Esophagus (tissue), 2 donors: ENCODE data around the gene SUPT7L. TPM values are rescaled to one million over a fixed set of nuclear protein-coding genes. Genes with fewer than 3 reads are reported as not detected.

ENCODE experiments used
- H3K27ac ChIP-seq, 2 donors: one replicate each; pipeline ENCODE4 v1.5.1; 2013; ENCODE audit warnings: low read depth in 2 of 2, mild to moderate bottlenecking in 2 of 2, inconsistent platforms in 1 of 2, low read length in 1 of 2, moderate library complexity in 1 of 2
- H3K27me3 ChIP-seq, 2 donors: one replicate each; pipeline ENCODE4 v1.6.1; 2013; ENCODE audit warnings: low read length in 2 of 2, control low read depth in 1 of 2, mild to moderate bottlenecking in 1 of 2; ENCODE audit not compliant: insufficient read depth in 2 of 2, control insufficient read depth in 1 of 2
- H3K36me3 ChIP-seq, 2 donors: one replicate each; pipeline ENCODE4 v1.6.1; 2013; ENCODE audit warnings: low read length in 1 of 2; ENCODE audit not compliant: control insufficient read depth in 2 of 2, insufficient read depth in 2 of 2
- H3K4me1 ChIP-seq, 2 donors: one replicate each; pipeline ENCODE4 v1.6.1; 2013; ENCODE audit warnings: low read length in 1 of 2; ENCODE audit not compliant: control insufficient read depth in 2 of 2, insufficient read depth in 2 of 2
- H3K4me3 ChIP-seq, 2 donors: one replicate each; pipeline ENCODE4 v1.5.1; 2013; ENCODE audit warnings: low read length in 2 of 2, mild to moderate bottlenecking in 2 of 2, low read depth in 1 of 2, moderate library complexity in 1 of 2
- H3K9me3 ChIP-seq, 2 donors: one replicate each; pipeline ENCODE4 v1.6.1; 2013; ENCODE audit warnings: mild to moderate bottlenecking in 2 of 2, low read depth in 1 of 2, low read length in 1 of 2, moderate library complexity in 1 of 2; ENCODE audit not compliant: control insufficient read depth in 2 of 2, insufficient read depth in 1 of 2
- WGBS, 2 donors: extraction: QIAGEN DNeasy Blood & Tissue Kit; methylation state at CpG; one replicate each; pipeline ENCODE4 v1.1.7; 2013; 5-methylcytosine and 5-hydroxymethylcytosine counted together
- polyA plus RNA-seq, 2 donors: library from polyadenylated mRNA; stranded (reverse); fragments of 200-250 nt; gene quantifications; one replicate each; pipeline ENCODE4 v1.2.3, GENCODE V29; 2013
- donor health status: healthy with polysubstance abuse.
- donor health status: Bipolar disorder and iron deficiency.

Gene SUPT7L
- polyA plus RNA-seq, 2 donors, result 16.6 to 22.8 TPM

DNA sequence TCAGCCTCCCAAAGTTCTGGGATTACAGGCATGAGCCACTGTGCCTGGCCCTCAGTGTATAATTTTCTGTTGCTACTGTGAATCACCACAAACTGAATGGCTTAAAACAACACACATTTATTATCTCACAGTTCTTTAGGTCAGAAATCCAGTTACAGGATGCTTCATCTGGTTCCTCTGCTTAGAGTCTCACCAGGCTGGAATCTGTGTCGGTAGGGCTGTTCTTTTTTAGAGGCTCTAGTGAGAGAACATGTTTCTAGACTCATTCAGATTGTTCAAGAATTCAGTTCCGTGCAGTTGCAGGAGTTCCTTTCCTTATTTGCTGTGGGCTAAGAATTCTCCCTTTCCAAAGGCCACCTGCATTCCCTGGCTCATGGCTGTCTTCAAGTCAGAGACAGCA lies 56.8 kb downstream of the SUPT7L start:
- H3K4me3 ChIP-seq, result no peak overlapping the region
- H3K36me3 ChIP-seq, result peaks cover 2 to 9% of the 10 kb centered on the region in 2 donors
- H3K9me3 ChIP-seq, result no peaks in the 10 kb centered on the region
- H3K4me1 ChIP-seq, result no peaks in the 10 kb centered on the region
- 89 to 93% methylated on average over 2 of the region's 2 CpGs for WGBS, 2 donors
- H3K27me3 ChIP-seq, result no peaks in the 10 kb centered on the region
- H3K27ac ChIP-seq, result no peak overlapping the region

Other genes with a start within 250 kb of the SUPT7L start
- 10 to 100 TPM; 51.9 to 95.7 TPM for gene NRBP1, start 235.0 kb downstream of the SUPT7L start, polyA plus RNA-seq
- 10 to 100 TPM; 21.0 to 30.3 TPM for gene KRTCAP3, start 221.2 kb downstream of the SUPT7L start, polyA plus RNA-seq
- 10 to 100 TPM; 12.8 to 27.5 TPM for gene IFT172, start 173.9 kb downstream of the SUPT7L start, polyA plus RNA-seq
- gene FNDC4, start 168.4 kb downstream of the SUPT7L start, polyA plus RNA-seq, result 10 to 100 TPM; 22.2 to 34.0 TPM
- gene GCKR, start 166.8 kb downstream of the SUPT7L start, polyA plus RNA-seq, result 1 to 10 TPM; 2.1 to 4.0 TPM
- 1 to 10 TPM; 5.6 to 6.6 TPM for gene ZNF512, start 80.6 kb downstream of the SUPT7L start, polyA plus RNA-seq
- gene CCDC121, start 34.6 kb downstream of the SUPT7L start, polyA plus RNA-seq, result 1 to 10 TPM; 1.0 to 1.2 TPM
- gene GPN1, start 34.6 kb downstream of the SUPT7L start, polyA plus RNA-seq, result 10 to 100 TPM; 15.0 to 25.0 TPM
- gene SLC4A1AP, start 275 bp upstream of the SUPT7L start, polyA plus RNA-seq, result 10 to 100 TPM in 1 of 2 donors, 1 to 10 TPM in 1; 10.0 to 15.1 TPM
- 100 to 1,000 TPM in 1 of 2 donors, 10 to 100 TPM in 1; 35.5 to 102 TPM for gene MRPL33, start 108.1 kb upstream of the SUPT7L start, polyA plus RNA-seq
- 1 to 10 TPM; 2.6 to 2.8 TPM for gene RBKS, start 226.8 kb upstream of the SUPT7L start, polyA plus RNA-seq
- 10 to 100 TPM in 1 of 2 donors, 1 to 10 TPM in 1; 9.1 to 18.0 TPM for gene BABAM2, start 227.1 kb upstream of the SUPT7L start, polyA plus RNA-seq